Suppressor macrophage (primary cell): ENCODE results near the gene CDV3.

Source experiments
- DNase-seq, 4 experiments: peaks; one replicate each; pipeline ENCODE4 v3.0.0-alpha.2; 2020 to 2022

CDV3 gene

GRCh38 chr3:133606902-133607301 is 33.4 kb downstream of the CDV3 start:
- no peak for DNase-seq

DNA sequence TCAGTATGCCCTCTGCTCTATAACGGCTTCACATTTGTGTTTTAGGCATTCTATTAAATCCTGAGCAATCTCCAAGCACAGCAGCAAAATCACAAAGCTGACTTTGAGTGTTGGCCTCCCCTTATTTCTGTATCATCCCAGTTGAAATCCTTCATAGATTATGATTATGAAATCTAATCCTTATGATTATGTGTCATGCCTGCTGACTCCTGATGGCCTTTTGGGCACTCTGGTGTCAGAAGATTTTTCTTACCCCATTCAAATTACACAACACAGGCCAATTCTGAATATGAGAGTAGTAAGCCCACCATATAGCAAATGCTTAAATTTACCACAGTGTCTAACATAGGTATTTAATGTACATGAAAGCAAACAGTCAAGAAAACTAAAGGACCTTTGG is 34.3 kb downstream of the CDV3 start:
- DNase-seq = peak; percentile 23 to 70 (median 51)

- peak in 2 of 4 experiments; percentile 17 to 26 for DNase-seq
Measured at GRCh38 chr3:133608388-133608787, 34.9 kb downstream of the CDV3 start.

DNA sequence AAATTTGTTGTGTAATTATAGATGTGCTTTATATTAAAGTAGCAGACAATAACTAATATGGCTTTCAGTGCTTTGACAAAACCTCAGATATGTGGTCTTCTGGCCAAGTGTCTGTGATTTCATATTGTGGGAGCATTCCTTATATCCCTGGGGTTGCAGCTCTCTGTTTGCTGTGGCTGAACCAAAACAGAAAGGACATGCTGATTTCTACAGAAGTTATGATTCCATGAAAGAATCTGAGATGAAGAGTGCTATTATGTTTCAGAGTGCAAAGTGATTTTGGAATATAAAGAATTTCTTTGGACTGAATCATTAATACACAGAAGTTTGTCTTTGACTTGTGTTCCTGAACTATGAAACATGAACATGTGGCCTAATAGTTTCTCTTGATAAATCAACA is 36.5 kb downstream of the CDV3 start:
- no peak for DNase-seq

GRCh38 chr3:133611534-133611933 is 38.0 kb downstream of the CDV3 start:
- no peak for DNase-seq

DNA sequence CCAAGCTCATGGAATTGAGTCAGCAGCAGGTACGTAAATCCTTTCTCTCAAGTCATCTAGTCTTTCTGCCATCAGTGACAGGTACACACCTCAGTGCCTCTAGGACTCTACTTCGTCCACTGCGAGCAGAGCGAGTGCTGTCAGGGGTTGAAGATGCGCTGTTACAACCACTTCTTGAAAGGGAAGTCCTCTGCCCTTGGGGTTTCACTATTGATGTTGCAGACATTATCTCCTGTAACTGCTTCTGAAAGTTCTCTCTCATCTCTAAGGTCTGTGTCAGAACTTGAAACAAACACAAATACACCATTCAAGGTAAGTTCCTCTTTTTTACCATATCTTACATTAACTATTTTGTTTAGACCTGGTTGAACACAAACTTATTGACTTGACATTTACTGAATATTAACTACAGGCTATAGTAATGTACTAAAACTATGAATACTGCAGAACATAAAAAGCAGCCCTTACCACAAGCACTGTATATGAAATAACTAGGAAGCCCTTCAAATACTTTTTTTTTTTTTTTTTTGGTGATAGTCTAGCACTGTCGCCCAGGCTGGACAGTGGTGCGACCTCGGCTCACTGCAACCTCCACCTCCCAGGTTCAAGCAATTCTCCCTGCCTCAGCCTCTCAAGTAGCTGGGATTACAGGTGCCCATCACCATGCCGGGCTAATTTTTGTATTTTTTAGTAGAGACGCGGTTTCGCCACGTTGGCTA is 46.7 kb downstream of the CDV3 start:
- DNase-seq = no peak

- no peak for DNase-seq
Measured at GRCh38 chr3:133627789-133628188, 54.3 kb downstream of the CDV3 start.

DNA sequence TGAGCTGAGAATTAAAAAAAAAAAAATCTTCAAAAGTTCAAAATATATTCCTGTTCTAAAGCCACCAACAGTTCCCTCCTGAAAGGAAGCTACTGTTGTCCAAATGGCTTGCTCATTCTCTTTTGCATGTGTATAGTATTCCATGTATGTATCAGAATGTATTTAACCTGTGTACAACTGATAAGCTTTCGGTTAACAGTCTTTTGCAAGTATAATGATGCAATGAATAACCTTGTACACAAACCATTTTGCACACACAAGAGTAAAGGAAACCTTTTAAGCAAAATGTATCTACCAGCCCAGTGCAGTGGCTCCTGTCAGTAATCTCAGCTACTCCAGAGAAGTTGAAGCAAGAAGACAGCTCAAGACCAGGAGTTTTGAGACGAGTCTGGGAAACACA is 55.7 kb downstream of the CDV3 start:
- no peak for DNase-seq

- DNase-seq = no peak
Measured at GRCh38 chr3:133633439-133633838, 60.0 kb downstream of the CDV3 start.
